ENCODE data around the gene LIPC.

Gene LIPC

GRCh38 chr15:58437531-58438105, 5.8 kb downstream of the LIPC start:
- DNase-seq, result no peak

DNA sequence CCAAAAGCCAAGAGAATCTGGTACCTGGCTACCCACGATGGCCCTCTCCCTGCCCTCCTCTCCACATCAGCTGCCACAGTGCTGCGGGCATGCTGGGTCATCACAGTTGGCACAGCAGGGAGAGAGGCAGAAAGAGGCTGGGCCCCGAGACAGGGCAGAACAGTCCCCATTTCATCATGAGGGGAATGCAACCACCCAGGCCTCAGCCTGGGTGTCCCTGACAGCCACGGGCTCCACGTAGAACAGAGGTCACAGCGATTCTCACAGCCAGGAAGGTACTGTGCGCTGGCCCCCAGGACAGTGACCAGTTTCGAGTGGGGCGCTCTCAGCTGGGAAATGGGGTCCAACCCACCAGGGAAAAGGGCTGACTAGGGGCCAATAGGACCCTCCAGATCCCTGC, 6.3 kb downstream of the LIPC start:
- DNase-seq, result no peak

GRCh38 chr15:58438956-58439355, 7.2 kb downstream of the LIPC start:
- DNase-seq, result peak; percentile 55

- DNase-seq, result no peak
Observed at GRCh38 chr15:58440158-58440910, 8.5 kb downstream of the LIPC start.

- DNase-seq, result no peak
Observed at GRCh38 chr15:58440922-58441321, 9.1 kb downstream of the LIPC start.

- no peak for DNase-seq
Observed at GRCh38 chr15:58441376-58442070, 9.7 kb downstream of the LIPC start.

DNA sequence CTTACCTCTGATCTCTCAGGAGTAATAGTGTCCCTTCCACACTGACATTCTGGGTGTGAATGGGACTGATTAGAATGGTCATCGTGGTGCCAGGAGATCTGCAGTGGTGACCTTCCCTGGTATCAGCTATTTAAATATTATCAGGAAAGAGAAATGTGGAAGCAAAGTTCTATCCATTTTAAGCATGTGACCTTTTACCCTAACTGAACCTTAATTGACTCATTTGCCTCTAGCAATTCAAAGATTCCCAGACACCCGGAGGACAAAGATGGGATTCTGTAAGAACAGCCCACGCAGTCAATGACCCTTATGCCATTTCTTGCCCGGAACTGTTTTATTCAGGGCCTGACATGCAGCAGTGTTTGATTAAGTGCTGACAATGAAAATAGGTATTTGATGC, 10.3 kb downstream of the LIPC start:
- no peak for DNase-seq

DNA sequence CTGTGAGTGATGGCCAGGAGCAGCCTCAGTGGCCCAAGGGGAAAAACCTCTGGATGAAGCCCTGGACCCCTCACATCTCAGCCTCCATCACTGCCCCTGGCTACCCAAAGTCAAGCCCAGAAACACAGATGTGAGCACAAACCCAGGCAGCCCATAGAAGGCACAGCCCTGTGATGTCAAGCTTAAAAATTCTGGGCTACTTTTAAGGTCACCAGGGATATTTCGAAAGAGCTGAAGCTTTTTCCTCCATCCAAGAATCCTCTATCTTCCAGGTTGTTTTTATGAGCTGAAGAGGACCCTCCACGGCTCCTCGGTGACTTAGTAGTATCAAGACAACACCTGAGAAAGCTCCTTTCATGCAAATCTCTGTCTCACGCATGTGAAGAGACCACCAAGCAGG, 11.5 kb downstream of the LIPC start:
- no peak for DNase-seq

GRCh38 chr15:58444056-58444455, 12.3 kb downstream of the LIPC start:
- DNase-seq, result no peak

GRCh38 chr15:58444658-58445332, 13.0 kb downstream of the LIPC start:
- DNase-seq, result no peak

GRCh38 chr15:58445865-58446264, 14.1 kb downstream of the LIPC start:
- no peak for DNase-seq

GRCh38 chr15:58446521-58446920, 14.7 kb downstream of the LIPC start:
- DNase-seq, result no peak

GRCh38 chr15:58447271-58448010, 15.7 kb downstream of the LIPC start:
- DNase-seq, result no peak

DNA sequence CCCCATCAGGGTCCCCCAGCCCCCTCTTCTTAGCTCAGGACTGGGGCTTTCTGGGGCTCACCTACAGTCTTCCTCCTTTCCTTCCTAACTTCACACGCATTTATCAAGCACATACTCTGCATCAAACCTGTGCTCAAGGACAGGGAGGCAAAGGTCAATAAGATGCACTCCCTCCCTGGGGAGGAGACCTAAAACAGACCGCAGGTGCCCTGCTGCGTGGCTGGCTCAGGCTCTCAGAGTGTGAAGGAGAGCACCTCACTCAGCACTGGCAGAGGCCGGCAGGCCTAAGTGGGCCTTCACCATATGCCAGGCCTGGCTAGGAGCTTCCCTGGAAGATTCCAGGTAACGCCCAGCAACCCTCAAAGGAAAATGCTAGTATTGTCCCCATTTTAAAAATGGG, 16.5 kb downstream of the LIPC start:
- no peak for DNase-seq

GRCh38 chr15:58448906-58449305, 17.1 kb downstream of the LIPC start:
- no peak for DNase-seq

DNA sequence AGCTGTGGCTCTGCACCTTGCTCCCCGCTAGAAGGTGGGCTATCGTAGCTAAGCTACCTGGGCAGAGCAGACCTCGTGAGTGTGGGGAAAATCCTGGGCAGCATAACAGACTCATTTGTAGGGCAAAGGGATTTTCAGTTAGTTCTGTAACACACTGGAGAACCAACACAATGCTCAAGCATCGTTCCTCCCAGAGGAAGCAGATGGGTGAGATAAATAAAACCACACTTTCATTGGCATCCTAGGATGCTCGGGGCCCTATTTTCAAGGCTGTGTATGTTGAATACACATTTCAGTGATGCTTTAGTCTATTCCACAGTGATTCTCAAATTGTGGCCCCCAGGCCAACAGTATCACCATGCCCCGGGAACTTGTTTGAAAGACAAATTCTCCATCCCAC, 20.0 kb downstream of the LIPC start:
- no peak for DNase-seq

DNA sequence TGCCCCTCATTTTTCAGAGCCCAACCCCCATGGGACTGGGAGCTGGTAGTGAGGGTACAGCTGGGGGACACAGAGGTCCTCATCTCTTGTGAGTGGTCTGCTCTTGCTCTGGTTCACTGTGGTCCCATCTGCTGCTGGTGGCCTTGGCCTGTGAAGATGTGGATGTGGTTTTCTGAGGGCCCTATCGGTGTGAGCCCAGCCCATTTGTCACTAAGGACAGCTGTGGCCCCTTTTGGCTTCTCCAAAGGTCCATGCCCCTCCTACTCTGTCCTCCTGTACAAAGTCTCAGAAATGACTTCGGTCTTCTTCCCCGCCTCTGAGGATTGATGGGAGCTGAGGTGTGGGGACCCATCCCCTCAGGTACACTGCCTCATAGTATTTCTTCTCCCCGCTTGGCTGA, 21.0 kb downstream of the LIPC start:
- DNase-seq, result no peak

DNA sequence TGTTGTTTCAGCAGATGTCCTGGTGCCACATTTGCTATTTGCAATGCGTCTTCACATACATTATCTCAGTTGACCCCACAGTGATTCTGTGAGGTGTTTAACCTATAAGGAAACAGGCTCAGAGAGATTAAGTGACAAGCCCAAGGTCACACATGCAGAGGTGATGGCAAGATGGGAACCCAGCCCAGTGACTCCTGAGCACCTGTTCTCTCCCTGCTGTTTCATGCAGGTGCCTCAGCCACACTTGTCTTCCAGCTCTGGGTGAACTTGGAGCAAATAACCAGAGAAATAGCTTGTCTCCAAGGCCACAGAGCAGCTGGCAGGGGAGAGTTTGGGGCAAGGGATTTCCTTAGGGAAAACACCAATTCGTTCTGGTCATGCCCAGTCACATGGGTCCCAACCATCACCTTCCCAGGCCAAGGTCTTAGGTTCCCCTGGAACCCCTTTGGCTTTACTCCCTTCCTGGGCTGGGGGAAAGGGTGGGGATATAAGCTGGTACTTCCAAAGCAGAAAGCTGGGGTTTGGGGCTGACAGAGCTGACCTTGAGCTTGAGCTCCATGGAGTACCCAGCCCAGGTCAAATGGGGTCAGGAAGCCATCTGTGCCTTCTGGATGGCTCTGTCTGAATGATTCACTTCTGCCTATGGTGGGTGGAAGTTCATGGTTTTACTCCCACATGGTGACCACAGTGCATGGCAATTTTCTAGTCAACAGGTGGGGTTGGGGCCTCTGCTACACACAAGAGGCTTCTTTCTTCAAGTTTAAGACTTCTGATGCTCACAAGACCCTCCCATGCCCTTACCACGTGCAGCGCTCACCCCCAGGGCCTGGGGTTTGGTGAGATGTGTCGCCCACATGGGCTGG, 22.4 kb downstream of the LIPC start:
- no peak for DNase-seq

- no peak for DNase-seq
Observed at GRCh38 chr15:58454950-58455401, 23.2 kb downstream of the LIPC start.

- no peak for DNase-seq
Observed at GRCh38 chr15:58457466-58457965, 25.7 kb downstream of the LIPC start.

DNA sequence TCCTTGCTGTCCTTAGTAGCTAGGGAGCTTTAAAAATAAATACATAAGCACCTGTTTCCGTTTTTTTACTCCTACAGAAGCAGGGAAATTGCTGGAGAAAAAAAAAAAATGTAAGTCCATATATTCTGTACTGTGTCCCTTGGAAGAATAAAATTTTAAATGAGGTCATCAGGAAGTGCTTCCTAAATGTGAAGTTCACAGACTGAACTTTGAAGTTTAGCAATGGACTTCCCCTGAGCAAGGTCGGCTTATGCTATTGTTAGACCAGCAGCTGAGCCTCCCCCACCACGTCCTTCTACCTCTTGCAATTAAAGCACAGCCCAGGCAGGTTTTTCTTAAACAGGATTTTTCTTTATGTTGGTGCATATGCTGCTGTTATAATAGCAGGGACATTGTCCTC, 26.3 kb downstream of the LIPC start:
- no peak for DNase-seq

GRCh38 chr15:58459045-58459444, 27.3 kb downstream of the LIPC start:
- DNase-seq, result no peak

Data from femur (tissue), 1 donor.